Sigmoid colon (tissue), 7 donors: Measurements from ENCODE around the gene IL17D. TPM values are rescaled to one million over a fixed set of nuclear protein-coding genes. Genes with fewer than 3 reads are reported as not detected.

Experiments used
- DNase-seq: peaks from one replicate; pipeline ENCODE4 v3.0.0-alpha.2; 2019
- H3K27ac ChIP-seq, 4 donors: fragments of 200-600 bp; sonication (generic); one replicate each; pipeline ENCODE4 v1.5.1; 2016 to 2019; ENCODE audit warnings: mild to moderate bottlenecking in 1 of 4
- H3K27me3 ChIP-seq, 3 donors: fragments of 200-600 bp; sonication (generic); one replicate each; pipeline ENCODE4 v1.5.1; 2019; ENCODE audit warnings: mild to moderate bottlenecking in 1 of 3
- H3K36me3 ChIP-seq, 4 donors: fragments of 200-600 bp; sonication (generic); one replicate each; pipeline ENCODE4 v1.5.1; 2016 to 2019
- H3K4me1 ChIP-seq, 4 donors: fragments of 200-600 bp; sonication (generic); one replicate each; pipeline ENCODE4 v1.5.1; 2017 to 2019
- H3K4me3 ChIP-seq, 4 donors: fragments of 200-600 bp; sonication (generic); one replicate each; pipeline ENCODE4 v1.5.1; 2017 to 2019; ENCODE audit warnings: mild to moderate bottlenecking in 2 of 4, moderate library complexity in 1 of 4
- H3K9me3 ChIP-seq, 4 donors: fragments of 200-600 bp in 3 of 4; sonication (generic) in 3 of 4; one replicate each; pipeline versions ENCODE4 v1.5.1 to v1.6.1; 2013 to 2019
- EP300 ChIP-seq, 4 donors: sonication (generic); formaldehyde crosslinking; IDR thresholded peaks; one replicate each; pipeline ENCODE4 v1.6.1; 2017; ENCODE audit warnings: antibody characterized with exemption in 4 of 4
- POLR2A ChIP-seq, 2 donors: fragments of 450-650 bp; IDR thresholded peaks; one replicate each; pipeline ENCODE4 v1.6.1; 2016; ENCODE audit warnings: antibody characterized with exemption in 2 of 2, mild to moderate bottlenecking in 2 of 2, moderate library complexity in 2 of 2
- POLR2AphosphoS5 ChIP-seq, 4 donors: sonication (generic); formaldehyde crosslinking; IDR thresholded peaks; one replicate each; pipeline ENCODE4 v1.6.1; 2017; ENCODE audit warnings: antibody characterized with exemption in 4 of 4
- WGBS, 2 donors: extraction: QIAGEN DNeasy Blood & Tissue Kit; methylation state at CpG; one replicate each; pipeline ENCODE4 v1.1.7; 2013; 5-methylcytosine and 5-hydroxymethylcytosine counted together
- intact Hi-C: fragments of 100-400 bp; cut with DNase I; formaldehyde crosslinking; loops from one replicate; pipeline ENCODE4 v1.15.1; 2023
- polyA plus RNA-seq, 3 donors: library from polyadenylated mRNA; stranded (reverse); fragments of 200-250 nt; gene quantifications; one replicate each; pipeline ENCODE4 v1.2.3, GENCODE V29; 2013
- total RNA-seq, 4 donors: library from RNA; depleted of rRNA; stranded (reverse); fragments of >200 nt; gene quantifications; one replicate each; pipeline ENCODE4 v1.1.0, GENCODE V29; 2016
- TF ChIP-seq, protein P1 (sequence below), 4 experiments: fragments of 450-650 bp in 3 of 4; fragments of 200-600 bp in 1 of 4; IDR thresholded peaks; one replicate each; pipeline ENCODE4 v1.5.1; 2016 to 2019; ENCODE audit warnings: antibody characterized with exemption in 4 of 4, mild to moderate bottlenecking in 3 of 4, moderate library complexity in 2 of 4
- donor health status: healthy with polysubstance abuse.
- donor health status: Bipolar disorder and iron deficiency.
- donor health status: healthy.

The IL17D gene
- total and polyA plus RNA-seq, 7 donors, result 0.52 to 3.2 (median 1.4) TPM; not detected in 1

DNA sequence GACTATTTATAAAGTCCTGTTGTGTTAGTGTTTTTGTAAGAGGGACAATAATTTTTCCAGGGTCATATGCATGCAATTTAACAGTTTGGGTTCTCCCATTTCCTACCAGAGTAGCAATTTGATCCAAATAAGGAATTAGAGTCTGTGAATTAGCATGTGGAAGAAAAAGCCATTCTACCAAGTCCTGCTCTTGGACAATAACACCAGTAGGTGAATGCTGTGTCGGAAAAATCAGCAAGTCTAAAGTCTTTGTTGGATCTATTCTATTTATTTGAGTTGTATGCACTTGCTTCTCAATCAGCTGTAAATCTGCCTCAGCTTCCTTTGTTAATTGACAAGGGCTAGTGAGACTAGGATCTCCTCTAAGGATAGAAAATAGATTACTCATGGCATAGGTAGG is 21.4 kb upstream of the IL17D start:
- H3K27ac ChIP-seq, result no peak overlapping the region
- no peaks in the 10 kb centered on the region for H3K4me1 ChIP-seq
- intact Hi-C loops, result no loop called here
- no peak for TF ChIP-seq EP300 (IDR thresholded peaks at IDR 0.05)
- TF ChIP-seq POLR2A (IDR thresholded peaks at IDR 0.05), result no peak
- no peak for TF ChIP-seq POLR2AphosphoS5 (IDR thresholded peaks at IDR 0.05)
- TF ChIP-seq, protein P1, sequence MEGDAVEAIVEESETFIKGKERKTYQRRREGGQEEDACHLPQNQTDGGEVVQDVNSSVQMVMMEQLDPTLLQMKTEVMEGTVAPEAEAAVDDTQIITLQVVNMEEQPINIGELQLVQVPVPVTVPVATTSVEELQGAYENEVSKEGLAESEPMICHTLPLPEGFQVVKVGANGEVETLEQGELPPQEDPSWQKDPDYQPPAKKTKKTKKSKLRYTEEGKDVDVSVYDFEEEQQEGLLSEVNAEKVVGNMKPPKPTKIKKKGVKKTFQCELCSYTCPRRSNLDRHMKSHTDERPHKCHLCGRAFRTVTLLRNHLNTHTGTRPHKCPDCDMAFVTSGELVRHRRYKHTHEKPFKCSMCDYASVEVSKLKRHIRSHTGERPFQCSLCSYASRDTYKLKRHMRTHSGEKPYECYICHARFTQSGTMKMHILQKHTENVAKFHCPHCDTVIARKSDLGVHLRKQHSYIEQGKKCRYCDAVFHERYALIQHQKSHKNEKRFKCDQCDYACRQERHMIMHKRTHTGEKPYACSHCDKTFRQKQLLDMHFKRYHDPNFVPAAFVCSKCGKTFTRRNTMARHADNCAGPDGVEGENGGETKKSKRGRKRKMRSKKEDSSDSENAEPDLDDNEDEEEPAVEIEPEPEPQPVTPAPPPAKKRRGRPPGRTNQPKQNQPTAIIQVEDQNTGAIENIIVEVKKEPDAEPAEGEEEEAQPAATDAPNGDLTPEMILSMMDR (IDR thresholded peaks at IDR 0.05), result no peak
- peaks cover 0 to 6% (median 0%) of the 10 kb centered on the region in 4 donors for H3K36me3 ChIP-seq
- no peak overlapping the region for H3K4me3 ChIP-seq
- H3K9me3 ChIP-seq, result no peaks in the 10 kb centered on the region
- no peak for DNase-seq
- H3K27me3 ChIP-seq, result no peaks in the 10 kb centered on the region
- 98 to 99% methylated on average over 1 of the region's 1 CpG for WGBS, 2 donors

DNA sequence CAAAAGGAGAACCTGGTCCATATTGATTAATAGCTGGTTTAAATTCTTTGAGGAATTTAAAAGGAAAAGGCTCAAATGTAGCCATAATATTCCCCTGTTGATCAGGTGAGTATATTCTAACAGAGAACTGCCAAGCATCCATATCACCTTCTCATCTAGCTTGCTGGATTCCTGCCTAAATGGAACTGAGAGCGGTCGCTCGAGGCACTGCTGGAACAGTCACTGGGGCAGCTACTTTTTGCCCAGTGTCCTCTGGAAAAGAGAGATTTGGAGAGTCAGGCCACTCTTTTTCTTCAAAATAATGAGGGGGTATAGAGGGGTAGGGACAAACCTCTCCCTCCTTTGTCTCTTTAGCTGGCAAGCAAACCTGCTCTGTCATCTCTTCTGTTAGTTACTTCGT is 19.5 kb upstream of the IL17D start:
- Histone ChIP-seq H3K36me3 (peaks cover 0 to 6% (median 0%) of the 10 kb centered on the region in 4 donors), H3K27me3 (no peaks in the 10 kb centered on the region), H3K4me1 (no peaks in the 10 kb centered on the region), H3K4me3 (no peak overlapping the region), H3K9me3 (no peaks in the 10 kb centered on the region), H3K27ac (no peak overlapping the region)
- intact Hi-C loops, result no loop called here
- no peak for DNase-seq
- TF ChIP-seq POLR2A (IDR thresholded peaks at IDR 0.05) (no peak), EP300 (IDR thresholded peaks at IDR 0.05) (no peak), POLR2AphosphoS5 (IDR thresholded peaks at IDR 0.05) (no peak)
- TF ChIP-seq, protein P1 (IDR thresholded peaks at IDR 0.05), result no peak
- 95 to 96% methylated on average over 4 of the region's 4 CpGs for WGBS, 2 donors

DNA sequence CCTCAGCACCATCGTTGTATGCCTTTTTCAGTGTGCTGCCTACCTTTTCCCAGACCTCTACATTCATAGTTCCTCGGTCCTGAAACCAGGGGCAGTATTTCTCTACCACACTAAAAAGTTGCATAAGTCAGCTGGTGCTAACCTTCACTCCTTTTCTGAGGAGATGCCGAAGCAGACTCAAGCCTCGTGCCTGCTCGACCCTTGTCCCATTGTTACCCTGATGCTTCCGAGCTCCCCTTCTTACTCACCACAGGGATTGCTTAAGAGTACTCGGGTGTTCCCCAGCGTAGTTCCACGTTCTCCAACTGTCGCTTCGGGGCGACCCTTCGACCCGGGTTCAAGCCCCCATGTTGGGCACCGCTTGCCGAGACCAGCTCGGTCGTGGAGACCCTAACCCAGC is 19.0 kb upstream of the IL17D start:
- peaks cover 0 to 6% (median 0%) of the 10 kb centered on the region in 4 donors for H3K36me3 ChIP-seq
- WGBS, 2 donors, result 80 to 88% methylated on average over 18 of the region's 18 CpGs
- no peaks in the 10 kb centered on the region for H3K27me3 ChIP-seq
- H3K27ac ChIP-seq, result no peak overlapping the region
- H3K4me1 ChIP-seq, result no peaks in the 10 kb centered on the region
- no peak for DNase-seq
- intact Hi-C loops, result no loop called here
- no peak overlapping the region for H3K4me3 ChIP-seq
- H3K9me3 ChIP-seq, result no peaks in the 10 kb centered on the region
- TF ChIP-seq POLR2AphosphoS5 (IDR thresholded peaks at IDR 0.05) (no peak), POLR2A (IDR thresholded peaks at IDR 0.05) (no peak), EP300 (IDR thresholded peaks at IDR 0.05) (no peak)
- TF ChIP-seq, protein P1 (IDR thresholded peaks at IDR 0.05), result no peak

DNA sequence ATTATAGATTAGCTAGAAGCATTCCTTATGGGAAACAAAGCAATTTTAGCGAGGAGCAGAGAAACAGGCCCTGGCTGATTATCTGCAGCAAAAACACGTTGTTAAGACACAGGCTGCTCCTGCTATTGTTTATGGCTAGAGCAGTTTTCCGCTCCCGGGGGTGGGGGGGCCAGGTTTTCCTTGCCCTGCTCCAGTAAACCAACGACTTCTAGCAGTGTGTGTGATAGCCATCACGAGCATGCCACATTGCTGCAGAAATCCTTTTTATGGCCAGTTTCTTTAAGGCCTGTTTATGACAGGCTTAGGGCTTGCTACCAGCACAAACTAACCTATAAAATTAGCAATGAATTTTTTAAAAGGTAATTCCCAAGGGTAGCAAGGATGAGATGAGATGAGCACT is 18.4 kb upstream of the IL17D start:
- H3K9me3 ChIP-seq, result no peaks in the 10 kb centered on the region
- intact Hi-C loops, result no loop called here
- H3K27me3 ChIP-seq, result no peaks in the 10 kb centered on the region
- H3K27ac ChIP-seq, result no peak overlapping the region
- peaks cover 0 to 7% (median 0%) of the 10 kb centered on the region in 4 donors for H3K36me3 ChIP-seq
- DNase-seq, result no peak
- no peak overlapping the region for H3K4me3 ChIP-seq
- 74 to 83% methylated on average over 6 of the region's 6 CpGs for WGBS, 2 donors
- TF ChIP-seq EP300 (IDR thresholded peaks at IDR 0.05), result no peak
- TF ChIP-seq, protein P1 (IDR thresholded peaks at IDR 0.05), result no peak
- TF ChIP-seq POLR2A (IDR thresholded peaks at IDR 0.05), result no peak
- no peak for TF ChIP-seq POLR2AphosphoS5 (IDR thresholded peaks at IDR 0.05)
- H3K4me1 ChIP-seq, result no peaks in the 10 kb centered on the region

DNA sequence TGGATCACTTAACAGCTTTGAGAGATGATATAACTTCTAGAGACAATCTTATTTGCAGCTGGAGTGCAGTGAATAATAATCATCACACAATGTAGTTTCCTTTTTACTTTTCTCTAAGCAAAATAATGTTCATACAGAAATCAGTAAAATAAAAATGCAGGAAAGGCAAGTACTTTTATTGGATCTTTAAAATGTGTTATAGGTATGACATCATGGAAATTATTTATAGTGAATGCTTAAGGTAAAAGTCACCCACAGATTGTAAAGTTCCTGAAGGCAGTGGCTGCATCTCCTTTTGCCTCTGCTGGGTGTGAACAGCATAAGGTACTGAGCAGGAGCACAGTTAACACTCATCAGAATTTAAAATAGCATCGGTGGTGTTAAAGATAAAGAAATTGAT is 17.3 kb upstream of the IL17D start:
- TF ChIP-seq POLR2AphosphoS5 (IDR thresholded peaks at IDR 0.05), result no peak
- TF ChIP-seq, protein P1 (IDR thresholded peaks at IDR 0.05), result no peak
- no peak for TF ChIP-seq POLR2A (IDR thresholded peaks at IDR 0.05)
- no peak for TF ChIP-seq EP300 (IDR thresholded peaks at IDR 0.05)
- Histone ChIP-seq H3K4me1 (no peaks in the 10 kb centered on the region), H3K9me3 (no peaks in the 10 kb centered on the region), H3K4me3 (no peak overlapping the region), H3K27me3 (no peaks in the 10 kb centered on the region), H3K27ac (no peak overlapping the region), H3K36me3 (peaks cover 0 to 12% (median 0%) of the 10 kb centered on the region in 4 donors)
- no peak for DNase-seq
- intact Hi-C loops, result no loop called here
- WGBS, 2 donors, result 89 to 92% methylated on average over 1 of the region's 1 CpG
